PC-3 (cell line): ENCODE data around the gene ATXN10. TPM values are rescaled to one million over a fixed set of nuclear protein-coding genes. Genes with fewer than 3 reads are reported as not detected.
"Not testable (repeated sequence)": the region's sequence is repeated elsewhere in the genome, so short reads cannot be mapped to it uniquely, and the experiment has no call there.

Experiments
- ATAC-seq: fragments of 200-7000 bp; cut with Tn5 transposase; 2 replicates; pipeline ENCODE4 v1.9.1; 2020; ENCODE audit warnings: mild to moderate bottlenecking, moderate library complexity
- BruUV-seq: library from RNA; stranded (reverse); fragments of 400-500 nt; replicated peaks from 2 replicates; lab custom pipeline; 2021; lab: Mats Ljungman, UMichigan
- CTCF ChIA-PET: fragments of 300-600 bp; sonication (Branson Sonifier 250); formaldehyde crosslinking; loops from one replicate; lab custom pipeline; 2022; ENCODE audit warnings: antibody characterized with exemption; lab: Charles Lee
- POLR2A ChIA-PET: fragments of 300-600 bp; sonication (Branson Sonifier 250); formaldehyde crosslinking; loops from one replicate; lab custom pipeline; 2022; ENCODE audit warnings: antibody characterized with exemption; ENCODE audit not compliant: unreplicated experiment; lab: Charles Lee
- DNase-seq: peaks from one replicate; pipeline ENCODE4 v3.0.0-alpha.2; 2015
- H2AFZ ChIP-seq: fragments of 300-600 bp; sonication (generic); 2 replicates; pipeline ENCODE4 v1.6.0; 2016; ENCODE audit warnings: antibody characterized with exemption, low read length
- H3F3A ChIP-seq: fragments of 300-600 bp; sonication (generic); one replicate; pipeline ENCODE4 v1.6.0; 2017; ENCODE audit warnings: antibody characterized with exemption, low read length, control low read depth, mild to moderate bottlenecking; ENCODE audit not compliant: unreplicated experiment
- H3K27ac ChIP-seq: fragments of 300-600 bp; sonication (generic); 2 replicates; pipeline ENCODE4 v1.5.1; 2016; ENCODE audit warnings: mild to moderate bottlenecking, low read length
- H3K27me3 ChIP-seq: fragments of 300-600 bp; sonication (generic); 2 replicates; pipeline ENCODE4 v1.6.1; 2016; ENCODE audit warnings: low read length, mixed read lengths
- H3K36me3 ChIP-seq: fragments of 300-600 bp; sonication (generic); 2 replicates; pipeline ENCODE4 v1.6.1; 2016; ENCODE audit warnings: low read depth, mixed run types, low read length, mixed read lengths
- H3K4me1 ChIP-seq: fragments of 300-600 bp; sonication (generic); 2 replicates; pipeline ENCODE4 v1.5.1; 2016; ENCODE audit warnings: low read length; ENCODE audit not compliant: insufficient read depth
- H3K4me2 ChIP-seq: fragments of 300-600 bp; sonication (generic); 2 replicates; pipeline ENCODE4 v1.6.0; 2016; ENCODE audit warnings: low read length
- H3K4me3 ChIP-seq: fragments of 300-600 bp; sonication (generic); 2 replicates; pipeline ENCODE4 v1.5.1; 2016; ENCODE audit warnings: mild to moderate bottlenecking, low read length, mixed read lengths
- H3K79me2 ChIP-seq: fragments of 300-600 bp; sonication (generic); 2 replicates; pipeline ENCODE4 v1.6.1; 2017; ENCODE audit warnings: low read length, mixed read lengths
- H3K9ac ChIP-seq: fragments of 300-600 bp; sonication (generic); 2 replicates; pipeline ENCODE4 v1.6.0; 2016; ENCODE audit warnings: mild to moderate bottlenecking, low read length
- H3K9me2 ChIP-seq: fragments of 300-600 bp; sonication (generic); replicated peaks from 2 replicates; pipeline ENCODE4 v1.6.1; 2016; ENCODE audit warnings: mixed run types, low read length, mixed read lengths
- H3K9me3 ChIP-seq: fragments of 300-600 bp; sonication (generic); 2 replicates; pipeline ENCODE4 v1.6.1; 2016; ENCODE audit warnings: low read length, mixed read lengths
- H4K20me1 ChIP-seq: fragments of 300-600 bp; sonication (generic); 2 replicates; pipeline ENCODE4 v1.6.1; 2016; ENCODE audit warnings: low read length, mixed read lengths
- EZH2 ChIP-seq: fragments of 300-600 bp; sonication (generic); IDR thresholded peaks from one replicate; pipeline ENCODE4 v1.6.1; 2017; ENCODE audit warnings: antibody characterized with exemption, mild to moderate bottlenecking, low read length; ENCODE audit not compliant: unreplicated experiment
- EZH2phosphoT487 ChIP-seq: fragments of 300-600 bp; sonication (generic); IDR thresholded peaks from 2 replicates; pipeline ENCODE4 v1.6.1; 2018; ENCODE audit warnings: mild to moderate bottlenecking, antibody characterized with exemption, low read length, borderline replicate concordance
- intact Hi-C: fragments of 100-400 bp; cut with micrococcal nuclease; formaldehyde crosslinking; loops from 2 replicates; pipeline ENCODE4 v1.9.0; 2023
- total RNA-seq: library from RNA; depleted of rRNA; stranded (reverse); fragments of >200 nt; gene quantifications from 2 replicates; pipeline ENCODE4 v1.2.3, GENCODE V29; 2014
- TF ChIP-seq, protein P1 (sequence below): fragments of 300-600 bp; sonication (generic); conservative IDR thresholded peaks from 2 replicates; pipeline ENCODE4 v1.5.1; 2017; ENCODE audit warnings: antibody characterized with exemption, low read depth, mild to moderate bottlenecking, low read length

ATXN10 gene
- total RNA-seq, 1 experiment from 2014 or later, result 40.6 TPM

DNA sequence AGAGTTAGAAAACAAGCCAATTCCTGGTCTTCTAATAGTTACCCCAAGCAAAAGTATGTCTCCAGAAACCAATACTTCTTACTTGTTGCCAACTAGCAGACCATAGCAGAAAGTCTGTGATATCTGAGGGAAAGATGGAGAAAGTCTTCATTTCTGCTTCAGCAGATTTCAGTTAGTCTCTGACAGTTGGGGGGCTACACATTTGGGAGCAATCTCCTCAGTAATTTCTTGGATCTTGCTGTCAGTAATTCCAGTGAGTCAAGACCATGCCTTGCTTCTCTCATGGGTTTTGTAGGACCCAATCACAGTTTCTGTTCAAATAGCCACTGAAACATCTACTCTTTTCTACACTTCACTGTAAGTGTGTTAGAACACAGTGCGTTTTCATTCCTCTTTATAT lies 118.8 kb downstream of the ATXN10 start:
- Histone ChIP-seq H3K4me1 (peaks cover 14% of the 10 kb centered on the region), H3K9ac (no peak overlapping the region), H3K27ac (no peak overlapping the region), H3K4me3 (no peak overlapping the region), H4K20me1 (no peaks in the 10 kb centered on the region), H2AFZ (no peak overlapping the region), H3K36me3 (peaks cover 26% of the 10 kb centered on the region), H3K27me3 (no peaks in the 10 kb centered on the region), H3F3A (no peaks in the 10 kb centered on the region), H3K9me2 (no peaks in the 10 kb centered on the region), H3K79me2 (peaks cover 28% of the 10 kb centered on the region; the same call in 1 of the 2 replicates), H3K4me2 (no peak overlapping the region), H3K9me3 (0 out of 2 replicates have a peak, but pooled peaks cover 4% of the 10 kb centered on the region)
- intact Hi-C loops, result no loop called here
- TF ChIP-seq EZH2phosphoT487, result no peak
- no peak for TF ChIP-seq EZH2
- TF ChIP-seq, protein P1, sequence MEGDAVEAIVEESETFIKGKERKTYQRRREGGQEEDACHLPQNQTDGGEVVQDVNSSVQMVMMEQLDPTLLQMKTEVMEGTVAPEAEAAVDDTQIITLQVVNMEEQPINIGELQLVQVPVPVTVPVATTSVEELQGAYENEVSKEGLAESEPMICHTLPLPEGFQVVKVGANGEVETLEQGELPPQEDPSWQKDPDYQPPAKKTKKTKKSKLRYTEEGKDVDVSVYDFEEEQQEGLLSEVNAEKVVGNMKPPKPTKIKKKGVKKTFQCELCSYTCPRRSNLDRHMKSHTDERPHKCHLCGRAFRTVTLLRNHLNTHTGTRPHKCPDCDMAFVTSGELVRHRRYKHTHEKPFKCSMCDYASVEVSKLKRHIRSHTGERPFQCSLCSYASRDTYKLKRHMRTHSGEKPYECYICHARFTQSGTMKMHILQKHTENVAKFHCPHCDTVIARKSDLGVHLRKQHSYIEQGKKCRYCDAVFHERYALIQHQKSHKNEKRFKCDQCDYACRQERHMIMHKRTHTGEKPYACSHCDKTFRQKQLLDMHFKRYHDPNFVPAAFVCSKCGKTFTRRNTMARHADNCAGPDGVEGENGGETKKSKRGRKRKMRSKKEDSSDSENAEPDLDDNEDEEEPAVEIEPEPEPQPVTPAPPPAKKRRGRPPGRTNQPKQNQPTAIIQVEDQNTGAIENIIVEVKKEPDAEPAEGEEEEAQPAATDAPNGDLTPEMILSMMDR, result no peak
- ChIA-PET POLR2A (no interaction called here), CTCF (no interaction called here)
- DNase-seq (no peak), ATAC-seq (no peak)
- no TSS peak for BruUV-seq

DNA sequence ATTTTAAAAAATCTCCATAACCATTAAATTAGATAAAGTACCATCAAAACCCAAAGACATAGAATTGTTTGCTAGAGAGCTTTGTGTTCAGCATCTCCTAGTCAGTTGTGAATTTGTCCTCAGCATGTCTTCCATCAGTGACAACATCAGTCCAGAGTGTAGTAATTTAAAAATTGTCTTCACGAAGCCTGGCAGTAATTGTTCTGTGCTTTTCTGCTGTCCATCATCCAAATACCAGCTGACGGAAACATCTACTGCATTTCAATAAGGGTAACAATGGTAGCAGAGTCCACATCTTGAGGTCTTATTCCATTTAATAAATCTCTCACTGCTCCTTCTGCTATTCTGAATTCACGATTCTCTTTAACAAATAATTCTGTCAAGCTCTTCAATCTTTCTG lies 121.5 kb downstream of the ATXN10 start:
- H3K4me1 ChIP-seq, result no peaks in the 10 kb centered on the region
- no peak overlapping the region for H3K27ac ChIP-seq
- H3K4me2 ChIP-seq, result no peak overlapping the region
- BruUV-seq, result no TSS peak
- no peaks in the 10 kb centered on the region for H4K20me1 ChIP-seq
- no peaks in the 10 kb centered on the region for H3K9me2 ChIP-seq
- no peak for DNase-seq
- TF ChIP-seq EZH2, result no peak
- no peak for TF ChIP-seq EZH2phosphoT487
- TF ChIP-seq, protein P1, result no peak
- 0 out of 2 replicates have a peak, but pooled peaks cover 10% of the 10 kb centered on the region for H3K79me2 ChIP-seq
- no peak overlapping the region for H3K9ac ChIP-seq
- no peak for ATAC-seq
- 0 out of 2 replicates have a peak, but pooled peaks cover 4% of the 10 kb centered on the region for H3K9me3 ChIP-seq
- H3K36me3 ChIP-seq, result peaks cover 44% of the 10 kb centered on the region
- no peak overlapping the region for H2AFZ ChIP-seq
- intact Hi-C loops, result no loop called here
- POLR2A ChIA-PET, result no interaction called here
- no peaks in the 10 kb centered on the region for H3F3A ChIP-seq
- H3K27me3 ChIP-seq, result no peaks in the 10 kb centered on the region
- CTCF ChIA-PET, result no interaction called here
- H3K4me3 ChIP-seq, result no peak overlapping the region

GRCh38 chr22:45793892-45794291 lies 122.3 kb downstream of the ATXN10 start:
- Histone ChIP-seq H4K20me1 (no peaks in the 10 kb centered on the region), H3K4me3 (no peak overlapping the region), H3K36me3 (peaks cover 46% of the 10 kb centered on the region), H3K4me1 (no peaks in the 10 kb centered on the region), H3K27me3 (no peaks in the 10 kb centered on the region), H3K9me2 (no peaks in the 10 kb centered on the region), H3F3A (no peaks in the 10 kb centered on the region), H3K27ac (no peak overlapping the region), H2AFZ (no peak overlapping the region), H3K9me3 (0 out of 2 replicates have a peak, but pooled peaks cover 4% of the 10 kb centered on the region), H3K79me2 (0 out of 2 replicates have a peak, but pooled peaks cover 5% of the 10 kb centered on the region), H3K9ac (no peak overlapping the region), H3K4me2 (no peak overlapping the region)
- ATAC-seq (no peak), DNase-seq (no peak)
- ChIA-PET CTCF (no interaction called here), POLR2A (no interaction called here)
- BruUV-seq, result no TSS peak
- TF ChIP-seq EZH2 (no peak), EZH2phosphoT487 (no peak)
- TF ChIP-seq, protein P1, result no peak
- intact Hi-C loops, result no loop called here

- H3K79me2 ChIP-seq, H3F3A ChIP-seq, H3K4me1 ChIP-seq, intact Hi-C loops, POLR2A ChIA-PET, H3K9me2 ChIP-seq, CTCF ChIA-PET, H3K9me3 ChIP-seq, H3K4me2 ChIP-seq, ATAC-seq, DNase-seq, H3K27ac ChIP-seq, H4K20me1 ChIP-seq, H2AFZ ChIP-seq, BruUV-seq, H3K9ac ChIP-seq, H3K27me3 ChIP-seq, H3K4me3 ChIP-seq: not testable (repeated sequence)
- peaks cover 46% of the 10 kb centered on the region for H3K36me3 ChIP-seq
These were observed 124.4 kb downstream of the ATXN10 start for GRCh38 chr22:45796009-45796408.
